Panc1 (cell line): ENCODE data around the gene SP100. TPM values are rescaled to one million over a fixed set of nuclear protein-coding genes. Genes with fewer than 3 reads are reported as not detected.

ENCODE experiments used
- ATAC-seq: fragments of 200-7000 bp; cut with Tn5 transposase; 2 replicates; pipeline ENCODE4 v1.9.1; 2020; ENCODE audit warnings: mild to moderate bottlenecking, moderate library complexity
- BruUV-seq: library from RNA; stranded (reverse); fragments of 400-500 nt; replicated peaks from 2 replicates; lab custom pipeline; 2021; lab: Mats Ljungman, UMichigan
- CTCF ChIA-PET: fragments of 300-600 bp; sonication (Branson Sonifier 250); formaldehyde crosslinking; loops from one replicate; lab custom pipeline; 2022; ENCODE audit warnings: antibody characterized with exemption; lab: Charles Lee
- POLR2A ChIA-PET: fragments of 300-600 bp; sonication (Branson Sonifier 250); formaldehyde crosslinking; loops from one replicate; lab custom pipeline; 2022; ENCODE audit warnings: antibody characterized with exemption; lab: Charles Lee
- DNase-seq: peaks from one replicate; pipeline ENCODE4 v3.0.0-alpha.2; 2010; ENCODE audit warnings: low read depth, low spot score
- H3K27ac ChIP-seq: 2 replicates; pipeline ENCODE4 v1.5.1; 2011; ENCODE audit warnings: mild to moderate bottlenecking, low read length, inconsistent platforms
- H3K27me3 ChIP-seq: fragments of 200-500 bp; sonication (Bioruptor generic); 2 replicates; pipeline ENCODE4 v1.6.0; 2014; ENCODE audit warnings: low read length, inconsistent platforms; ENCODE audit not compliant: control insufficient read depth, insufficient read depth
- H3K36me3 ChIP-seq: fragments of 200-500 bp; sonication (Bioruptor generic); 2 replicates; pipeline ENCODE4 v1.5.1; 2014; ENCODE audit warnings: inconsistent platforms, mild to moderate bottlenecking, low read length, moderate library complexity; ENCODE audit not compliant: control insufficient read depth, insufficient read depth
- H3K4me1 ChIP-seq: 2 replicates; pipeline ENCODE4 v1.5.1; 2011; ENCODE audit warnings: inconsistent platforms, mild to moderate bottlenecking, low read length, moderate library complexity; ENCODE audit not compliant: control insufficient read depth, insufficient read depth
- H3K4me3 ChIP-seq, 2 experiments: 2 replicates each; pipeline ENCODE4 v1.5.1; 2011 to 2012; ENCODE audit warnings: low read depth in 2 of 2, low read length in 2 of 2, mild to moderate bottlenecking in 2 of 2, inconsistent platforms in 1 of 2, moderate library complexity in 1 of 2
- H3K9me3 ChIP-seq: fragments of 200-500 bp; sonication (Bioruptor generic); 2 replicates; pipeline ENCODE4 v1.5.1; 2014; ENCODE audit warnings: low read depth, mild to moderate bottlenecking, inconsistent platforms, low read length, moderate library complexity; ENCODE audit not compliant: control insufficient read depth, insufficient read depth
- CTCF ChIP-seq: fragments of 450-650 bp; IDR thresholded peaks from 2 replicates; pipeline ENCODE4 v1.5.1; 2017; ENCODE audit warnings: mild to moderate bottlenecking
- POLR2AphosphoS5 ChIP-seq: IDR thresholded peaks from 2 replicates; pipeline ENCODE4 v1.6.1; 2012; ENCODE audit warnings: mild to moderate bottlenecking, low read depth, low read length, moderate library complexity
- SIN3A ChIP-seq: IDR thresholded peaks from 2 replicates; pipeline ENCODE4 v1.6.1; 2012; ENCODE audit warnings: low read depth, mild to moderate bottlenecking, low read length, moderate library complexity, borderline replicate concordance; ENCODE audit not compliant: insufficient read depth
- TCF7L2 ChIP-seq: IDR thresholded peaks from 2 replicates; pipeline ENCODE4 v1.6.1; 2011; ENCODE audit warnings: mild to moderate bottlenecking, low read depth, low read length, inconsistent platforms
- in situ Hi-C: cut with HindIII; loops from 2 replicates; pipeline ENCODE4 v1.10.0; 2016; ENCODE audit warnings: low sequenced_read_pairs, low pct_unique_long_range_greater_than_20kb
- intact Hi-C: fragments of 100-400 bp; cut with micrococcal nuclease; formaldehyde crosslinking; loops from one replicate; pipeline ENCODE4 v1.10.0; 2022; ENCODE audit not compliant: unreplicated experiment
- total RNA-seq: library from RNA; stranded (reverse); gene quantifications from one replicate; pipeline ENCODE4 v1.2.1, GENCODE V29; 2021; ENCODE audit not compliant: unreplicated experiment
- TF ChIP-seq, protein P1 (sequence below), 2 experiments: IDR thresholded peaks; 2 replicates each; pipeline ENCODE4 v1.6.1; 2011 to 2012; ENCODE audit warnings: low read depth in 2 of 2, control low read depth in 1 of 2, low read length in 1 of 2, mild to moderate bottlenecking in 1 of 2, moderate library complexity in 1 of 2; ENCODE audit not compliant: insufficient read depth in 1 of 2

The SP100 gene
- total RNA-seq, 1 experiment from 2014 or later = 27.2 TPM

DNA sequence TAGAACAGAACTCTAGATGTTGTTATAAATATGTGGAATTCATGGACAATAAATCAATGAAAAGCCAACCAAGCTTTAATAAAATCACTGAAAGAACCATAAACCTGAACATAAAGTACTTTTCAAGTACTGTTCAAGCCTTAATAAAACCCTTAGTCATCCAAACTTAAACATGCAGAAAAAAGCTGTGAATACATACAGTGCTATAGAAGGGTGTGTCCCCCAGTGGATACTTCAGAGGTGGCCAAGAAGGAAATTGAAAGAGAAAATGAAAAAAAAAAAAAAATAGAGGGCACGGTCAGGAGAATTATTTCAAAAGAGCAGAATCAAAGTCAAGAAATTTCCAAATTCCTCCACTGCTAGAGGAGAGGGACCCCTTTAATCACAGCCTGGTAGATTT lies 141.1 kb downstream of the SP100 start:
- in situ Hi-C loops = no loop called here
- ChIA-PET CTCF (no interaction called here), POLR2A (no interaction called here)
- Histone ChIP-seq H3K36me3 (no peaks in the 10 kb centered on the region), H3K27me3 (no peaks in the 10 kb centered on the region; the same call in 1 of the 2 replicates), H3K27ac (no peak overlapping the region), H3K4me1 (no peaks in the 10 kb centered on the region), H3K9me3 (no peaks in the 10 kb centered on the region), H3K4me3 (no peak overlapping the region)
- no peak for ATAC-seq
- TF ChIP-seq CTCF = no peak
- TF ChIP-seq SIN3A = no peak
- TF ChIP-seq, protein P1, sequence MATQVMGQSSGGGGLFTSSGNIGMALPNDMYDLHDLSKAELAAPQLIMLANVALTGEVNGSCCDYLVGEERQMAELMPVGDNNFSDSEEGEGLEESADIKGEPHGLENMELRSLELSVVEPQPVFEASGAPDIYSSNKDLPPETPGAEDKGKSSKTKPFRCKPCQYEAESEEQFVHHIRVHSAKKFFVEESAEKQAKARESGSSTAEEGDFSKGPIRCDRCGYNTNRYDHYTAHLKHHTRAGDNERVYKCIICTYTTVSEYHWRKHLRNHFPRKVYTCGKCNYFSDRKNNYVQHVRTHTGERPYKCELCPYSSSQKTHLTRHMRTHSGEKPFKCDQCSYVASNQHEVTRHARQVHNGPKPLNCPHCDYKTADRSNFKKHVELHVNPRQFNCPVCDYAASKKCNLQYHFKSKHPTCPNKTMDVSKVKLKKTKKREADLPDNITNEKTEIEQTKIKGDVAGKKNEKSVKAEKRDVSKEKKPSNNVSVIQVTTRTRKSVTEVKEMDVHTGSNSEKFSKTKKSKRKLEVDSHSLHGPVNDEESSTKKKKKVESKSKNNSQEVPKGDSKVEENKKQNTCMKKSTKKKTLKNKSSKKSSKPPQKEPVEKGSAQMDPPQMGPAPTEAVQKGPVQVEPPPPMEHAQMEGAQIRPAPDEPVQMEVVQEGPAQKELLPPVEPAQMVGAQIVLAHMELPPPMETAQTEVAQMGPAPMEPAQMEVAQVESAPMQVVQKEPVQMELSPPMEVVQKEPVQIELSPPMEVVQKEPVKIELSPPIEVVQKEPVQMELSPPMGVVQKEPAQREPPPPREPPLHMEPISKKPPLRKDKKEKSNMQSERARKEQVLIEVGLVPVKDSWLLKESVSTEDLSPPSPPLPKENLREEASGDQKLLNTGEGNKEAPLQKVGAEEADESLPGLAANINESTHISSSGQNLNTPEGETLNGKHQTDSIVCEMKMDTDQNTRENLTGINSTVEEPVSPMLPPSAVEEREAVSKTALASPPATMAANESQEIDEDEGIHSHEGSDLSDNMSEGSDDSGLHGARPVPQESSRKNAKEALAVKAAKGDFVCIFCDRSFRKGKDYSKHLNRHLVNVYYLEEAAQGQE (IDR thresholded peaks at IDR 0.05; ENCODE audit: insufficient read depth in 1 of 2, low read depth in 2 of 2, low read length in 1 of 2) = no peak
- TF ChIP-seq POLR2AphosphoS5 = no peak
- TF ChIP-seq TCF7L2 = no peak
- intact Hi-C loops = no loop called here
- DNase-seq = no peak
- no TSS peak for BruUV-seq

DNA sequence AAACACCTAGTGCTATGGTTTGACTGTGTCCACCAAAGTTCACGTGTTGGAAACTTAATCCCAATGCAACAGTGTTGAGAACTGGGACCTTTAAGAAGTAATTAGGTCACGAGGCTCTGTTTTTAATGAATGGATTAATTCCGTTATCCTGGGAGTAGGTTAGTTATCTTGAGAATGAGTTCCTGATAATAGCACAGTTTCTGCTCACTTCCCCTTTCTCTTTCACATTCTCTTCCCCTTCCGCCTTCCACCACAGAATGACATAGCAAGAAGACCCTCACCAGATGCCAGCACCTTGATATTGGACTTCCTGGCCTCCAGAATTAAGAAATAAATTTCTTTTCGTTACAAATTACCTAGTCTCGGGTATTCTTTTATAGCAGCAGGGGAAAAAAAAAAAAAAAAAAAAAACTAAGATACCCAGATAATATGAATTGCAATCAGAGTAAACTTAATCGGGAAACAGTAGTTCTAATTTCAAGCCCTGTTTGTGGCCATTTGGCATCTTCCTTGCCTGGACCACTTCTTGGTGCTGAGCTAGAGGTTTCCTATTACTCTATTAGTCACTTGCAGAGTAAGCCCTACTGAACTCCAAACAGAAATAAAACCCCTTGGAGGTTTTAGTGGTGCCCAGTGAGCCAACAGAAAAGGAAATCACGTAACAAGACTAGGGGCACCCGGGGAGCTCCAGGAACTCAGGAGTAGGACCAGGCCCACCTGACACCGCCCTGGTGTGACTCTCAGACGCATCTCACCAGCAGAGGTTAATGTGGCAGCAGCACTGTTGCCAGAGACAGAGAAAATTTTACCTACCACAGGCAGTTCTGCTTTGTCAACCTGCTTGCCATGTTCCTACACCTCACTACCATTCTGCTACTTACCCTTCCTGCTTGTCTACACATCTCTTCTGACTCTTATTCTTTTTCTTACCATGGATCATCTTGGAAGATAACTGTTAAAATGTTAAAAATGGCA lies 149.1 kb downstream of the SP100 start:
- intact Hi-C loops = no loop called here
- DNase-seq (no peak), ATAC-seq (no peak)
- ChIA-PET POLR2A (interaction anchor here (0.6 kb wide), 1 partner anchor 416 kb away, joined by 4 read pairs; no protein-coding TSS in a partner anchor), CTCF (interaction anchor here (0.7 kb wide), 1 partner anchor 1401 kb away, joined by 11 read pairs; no protein-coding TSS in a partner anchor)
- no peaks in the 10 kb centered on the region for H3K4me1 ChIP-seq
- H3K27me3 ChIP-seq = no peaks in the 10 kb centered on the region; the same call in 1 of the 2 replicates
- H3K9me3 ChIP-seq = no peaks in the 10 kb centered on the region
- no TSS peak for BruUV-seq
- H3K27ac ChIP-seq = no peak overlapping the region
- in situ Hi-C loops = no loop called here
- H3K36me3 ChIP-seq = no peaks in the 10 kb centered on the region
- TF ChIP-seq SIN3A = no peak
- TF ChIP-seq, protein P1 (IDR thresholded peaks at IDR 0.05; ENCODE audit: insufficient read depth in 1 of 2, low read depth in 2 of 2, low read length in 1 of 2) = no peak
- no peak for TF ChIP-seq POLR2AphosphoS5
- TF ChIP-seq CTCF = no peak
- TF ChIP-seq TCF7L2 = no peak
- H3K4me3 ChIP-seq = no peak overlapping the region
